HG03575 (cell line): ENCODE results near the gene PAQR5.
"Not testable (repeated sequence)": the region's sequence is repeated elsewhere in the genome, so short reads cannot be mapped to it uniquely, and the experiment has no call there.

ENCODE experiments used
- ATAC-seq: cut with Tn5 transposase; IDR thresholded peaks from one replicate; pipeline ENCODE4 v1.9.1; 2021; ENCODE audit not compliant: unreplicated experiment, insufficient number of reproducible peaks, low FRiP score; ENCODE audit errors: extremely low read depth

Gene PAQR5

DNA sequence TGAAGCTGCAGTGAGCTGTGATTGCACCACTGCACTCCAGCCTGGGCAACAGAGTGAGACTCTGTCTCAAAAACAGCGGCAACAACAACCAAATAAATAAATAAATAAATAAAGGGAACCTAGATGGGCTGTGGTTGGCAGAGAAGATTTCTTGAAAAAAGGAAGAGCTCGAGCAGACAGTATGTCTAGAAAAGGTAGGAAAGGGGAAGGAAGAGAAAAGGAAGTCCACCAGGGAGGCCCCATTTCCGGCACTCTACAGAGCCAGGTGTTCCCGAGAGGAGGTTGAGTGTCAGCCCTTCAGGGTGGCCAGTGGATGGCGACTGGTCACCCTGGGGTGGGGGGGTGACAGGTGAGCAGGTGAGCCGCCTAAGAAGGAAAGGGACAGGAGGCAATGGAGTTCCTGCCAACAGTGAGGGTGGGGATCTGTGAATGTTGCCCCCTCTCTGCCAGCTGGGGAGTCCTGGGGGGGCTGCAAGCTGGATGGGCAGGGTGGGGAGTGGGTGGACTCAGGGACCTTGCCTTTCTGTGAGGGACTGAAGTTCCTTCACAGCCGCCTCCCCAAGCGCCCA, 14.8 kb downstream of the PAQR5 start:
- ATAC-seq: no peak

- ATAC-seq: no peak
Measured at GRCh38 chr15:69314131-69314530, 15.4 kb downstream of the PAQR5 start.

DNA sequence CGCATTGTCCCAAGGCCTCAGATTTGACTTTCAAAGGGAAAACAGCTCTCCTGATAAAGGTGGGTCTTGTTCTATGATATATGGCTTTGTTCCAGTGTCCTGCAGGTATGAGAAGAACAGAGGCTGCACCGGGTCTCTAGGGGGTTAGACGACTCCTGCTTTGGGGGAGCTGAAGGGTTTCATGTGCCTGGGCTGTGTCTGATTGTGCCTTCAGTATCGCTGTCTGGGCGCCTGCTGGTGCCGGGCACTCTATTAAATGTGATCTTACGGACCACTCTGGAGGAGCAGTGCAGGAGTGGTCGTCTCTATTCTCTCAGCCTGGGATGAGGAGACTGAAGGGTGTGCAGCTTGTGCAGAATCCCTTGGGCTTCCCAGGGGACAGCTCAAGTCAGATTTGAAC, 16.0 kb downstream of the PAQR5 start:
- ATAC-seq: no peak

DNA sequence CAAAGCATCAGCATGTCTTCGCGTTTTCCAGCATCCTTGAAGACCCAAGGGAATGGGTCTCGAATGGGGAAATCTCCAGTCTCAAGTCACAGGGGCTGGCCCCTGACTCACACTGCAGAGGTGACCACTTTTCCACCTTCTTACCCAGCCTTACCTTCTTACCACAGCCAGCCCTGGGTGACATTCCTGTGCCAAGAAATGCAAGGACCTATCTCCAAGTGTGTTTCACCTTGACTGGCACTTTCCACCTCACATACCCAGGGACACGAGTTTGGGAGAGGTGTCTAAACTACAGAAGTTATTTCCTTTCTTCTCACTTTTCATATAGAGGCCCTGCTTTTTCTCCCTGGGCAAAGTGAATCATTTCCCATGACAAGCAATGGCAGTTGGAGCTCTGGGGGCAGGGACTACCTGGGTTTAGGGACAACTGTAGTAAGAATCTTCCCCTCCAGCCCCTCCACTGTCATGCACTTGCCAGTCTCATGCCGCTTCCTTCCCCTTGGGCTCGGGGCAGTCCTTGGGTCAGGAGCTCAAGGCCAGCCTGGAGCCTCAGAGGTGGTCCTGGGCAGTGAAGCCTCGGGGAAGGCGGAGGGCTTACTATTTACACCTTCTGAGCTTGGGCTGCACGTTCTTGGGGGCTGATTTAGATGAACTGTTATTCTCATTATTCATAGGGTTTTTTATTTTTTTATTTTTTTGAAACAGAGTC, 16.8 kb downstream of the PAQR5 start:
- ATAC-seq: no peak

DNA sequence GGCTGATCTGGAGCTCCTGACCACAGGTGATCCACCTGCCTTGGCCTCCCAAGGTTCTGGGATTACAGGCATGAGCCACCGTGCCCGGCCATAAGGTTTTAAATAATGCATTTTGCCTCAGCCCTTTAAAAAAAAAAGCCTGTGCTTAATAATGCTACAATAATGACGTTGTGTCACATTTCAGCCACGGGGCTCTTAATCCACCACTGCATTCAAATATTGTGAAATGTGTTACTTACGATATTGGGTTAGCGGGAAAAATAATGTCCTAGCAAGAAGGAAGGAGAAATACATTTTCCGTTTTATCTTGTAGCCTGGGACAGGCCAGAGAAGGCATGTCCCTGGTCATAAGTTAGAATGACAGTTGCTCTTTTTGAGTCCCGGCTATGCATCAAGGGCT, 17.6 kb downstream of the PAQR5 start:
- ATAC-seq: no peak

- no peak for ATAC-seq
Measured at GRCh38 chr15:69317392-69317841, 18.7 kb downstream of the PAQR5 start.

GRCh38 chr15:69318033-69318432, 19.3 kb downstream of the PAQR5 start:
- ATAC-seq: no peak

- no peak for ATAC-seq
Measured at GRCh38 chr15:69319384-69320375, 21.0 kb downstream of the PAQR5 start.

GRCh38 chr15:69320977-69321554, 22.4 kb downstream of the PAQR5 start:
- no peak for ATAC-seq

DNA sequence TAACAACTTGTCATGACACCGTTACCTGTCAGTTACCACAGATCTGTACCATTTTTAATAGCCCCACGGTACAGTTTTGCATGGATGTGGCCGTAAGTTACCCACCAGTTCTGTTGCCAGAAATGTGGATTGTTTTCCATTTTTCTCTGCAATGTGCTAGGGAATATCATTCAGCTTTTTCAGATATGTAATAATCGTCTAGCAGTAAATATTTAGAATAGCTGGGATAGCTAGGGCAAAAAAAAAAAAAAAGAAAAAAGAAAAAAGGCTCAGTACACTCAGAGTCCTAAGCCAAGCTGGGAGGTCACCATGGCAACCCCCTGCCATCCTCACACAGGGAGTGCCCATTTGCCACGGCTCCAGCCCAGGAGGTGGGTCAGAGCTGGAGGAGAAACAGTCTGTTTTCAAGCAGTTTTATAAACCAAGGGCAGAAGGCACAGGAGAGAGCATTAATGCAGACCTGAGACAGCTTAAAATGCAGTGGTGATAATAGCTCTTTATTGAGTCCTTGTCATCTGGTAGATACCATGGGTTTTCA, 25.2 kb downstream of the PAQR5 start:
- no peak for ATAC-seq

DNA sequence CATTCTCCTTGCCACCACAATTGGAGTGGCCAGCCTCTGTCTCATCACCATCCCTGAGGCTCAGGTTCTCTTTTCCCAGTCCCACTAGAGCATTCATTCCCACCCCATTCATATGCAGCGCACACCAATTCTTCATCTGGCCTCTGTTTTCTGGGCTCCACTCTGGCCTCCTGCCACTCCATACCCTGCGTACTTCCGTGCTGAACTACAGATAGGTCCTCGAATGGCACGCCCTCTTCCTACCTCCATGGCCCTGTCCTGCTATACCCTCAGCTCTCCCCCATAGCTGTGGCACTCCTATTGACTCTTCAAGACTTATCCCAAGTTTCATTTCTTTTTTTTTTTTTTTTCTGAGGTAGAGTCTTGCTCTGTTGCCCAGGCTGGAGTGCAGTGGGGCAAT, 25.9 kb downstream of the PAQR5 start:
- ATAC-seq: no peak

DNA sequence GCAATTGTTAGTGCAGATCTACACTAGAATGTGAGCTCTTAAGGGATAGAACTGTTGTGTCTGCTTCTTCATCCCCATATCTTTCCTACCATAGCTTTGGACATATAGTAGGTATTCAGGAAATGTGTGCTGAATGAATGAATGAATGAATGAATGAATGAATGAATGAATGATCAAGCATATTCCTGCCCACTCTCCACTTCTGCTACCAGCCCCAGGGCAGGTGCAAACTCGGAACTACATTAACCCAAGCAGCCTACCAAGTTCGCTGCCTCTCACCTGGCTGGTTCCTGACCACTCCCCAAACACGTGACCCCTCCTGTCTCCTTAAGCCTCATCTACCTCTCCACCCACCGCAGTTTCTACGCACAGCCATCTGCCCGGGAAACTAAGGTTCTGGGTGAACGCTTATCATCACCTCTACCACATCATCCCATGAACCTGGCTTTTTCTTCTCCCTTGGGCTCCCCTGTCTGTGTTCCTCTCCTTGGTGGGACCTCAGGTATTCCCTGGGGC, 26.8 kb downstream of the PAQR5 start:
- ATAC-seq: no peak

GRCh38 chr15:69328080-69328479, 29.4 kb downstream of the PAQR5 start:
- ATAC-seq: no peak

DNA sequence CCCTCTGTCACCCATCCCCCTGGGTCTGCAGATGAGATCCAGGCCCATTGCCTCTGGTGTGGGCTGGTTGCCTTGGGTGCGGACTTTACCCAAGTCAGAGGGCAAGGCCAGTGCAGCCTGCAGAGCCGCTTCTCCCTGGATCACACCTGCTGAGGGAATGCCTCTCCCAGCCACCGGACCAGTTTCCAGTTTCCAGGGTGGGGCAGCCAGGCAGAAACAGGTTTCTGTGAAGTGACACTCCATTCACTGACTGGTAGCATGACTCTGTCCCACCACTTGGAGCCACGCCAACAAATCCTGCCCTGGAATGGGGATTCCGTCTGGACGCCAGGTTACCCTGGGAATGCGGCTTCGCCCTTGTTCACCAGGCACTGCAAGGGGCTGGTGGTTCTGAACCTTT, 30.0 kb downstream of the PAQR5 start:
- no peak for ATAC-seq

- ATAC-seq: no peak
Measured at GRCh38 chr15:69337138-69337537, 38.4 kb downstream of the PAQR5 start.

- no peak for ATAC-seq
Measured at GRCh38 chr15:69338535-69339213, 40.0 kb downstream of the PAQR5 start.

DNA sequence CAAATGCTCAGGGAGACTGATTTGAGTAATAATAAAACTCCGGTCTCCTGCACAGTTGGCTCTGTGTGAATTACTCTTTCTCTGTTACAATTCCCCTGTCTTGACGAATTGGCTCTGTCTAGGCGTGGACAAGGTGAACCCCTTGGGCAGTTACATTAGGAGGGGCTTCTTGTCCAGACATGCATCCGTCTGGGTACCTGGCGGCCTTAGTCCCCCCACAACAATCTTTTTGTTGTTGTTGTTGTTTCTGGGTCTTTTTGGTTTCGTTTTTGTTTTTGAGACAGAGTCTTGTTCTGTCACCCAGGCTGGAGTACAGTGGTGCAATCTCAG, 40.5 kb downstream of the PAQR5 start:
- not testable (repeated sequence) for ATAC-seq

DNA sequence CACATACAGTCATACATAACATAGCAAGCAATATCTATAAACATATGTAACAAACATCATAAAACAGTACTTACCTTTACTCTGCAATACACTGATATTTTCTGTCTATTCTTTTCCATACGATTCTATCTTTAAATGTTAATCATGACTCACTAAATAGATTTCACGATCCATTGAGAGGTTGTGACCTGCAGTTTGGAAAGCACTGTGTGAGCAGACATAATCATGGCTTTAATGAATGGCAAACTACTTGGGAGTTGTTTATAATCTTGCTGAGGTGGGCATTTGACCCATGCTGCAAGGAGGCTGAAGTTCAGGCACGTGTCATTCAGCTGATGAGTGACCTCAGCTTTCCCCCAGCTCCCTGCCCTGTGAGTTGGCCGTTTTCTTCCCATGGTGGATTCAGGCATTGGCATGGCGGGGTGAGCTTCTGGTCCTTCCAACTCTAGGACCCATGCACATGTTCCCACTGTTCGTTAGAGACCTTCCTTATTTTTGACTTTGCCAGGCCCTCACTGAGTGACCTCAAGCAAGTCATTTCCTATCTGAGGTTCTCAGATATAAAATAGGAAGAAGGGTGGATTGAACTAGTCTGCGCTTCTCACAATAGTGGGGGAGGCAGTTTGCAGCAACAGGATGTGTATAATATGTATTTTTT, 41.7 kb downstream of the PAQR5 start:
- no peak for ATAC-seq
